PC-9 (cell line): Measurements from ENCODE around the gene SLC44A3. TPM values are rescaled to one million over a fixed set of nuclear protein-coding genes. Genes with fewer than 3 reads are reported as not detected.

Experiments
- Bru-seq: library from RNA; stranded (reverse); fragments of 400-500 nt; gene quantifications from one replicate; lab custom pipeline; 2021; lab: Mats Ljungman, UMichigan
- BruChase-seq, 2 experiments: library from RNA; stranded (reverse); fragments of 400-500 nt; gene quantifications; one replicate each; lab custom pipeline; 2021; lab: Mats Ljungman, UMichigan
- BruUV-seq: library from RNA; stranded (reverse); fragments of 400-500 nt; replicated peaks from 2 replicates; lab custom pipeline; 2021; lab: Mats Ljungman, UMichigan
- CTCF ChIA-PET: fragments of 300-600 bp; sonication (Branson Sonifier 250); formaldehyde crosslinking; loops from one replicate; lab custom pipeline; 2022; ENCODE audit warnings: antibody characterized with exemption; lab: Charles Lee
- POLR2A ChIA-PET: fragments of 300-600 bp; sonication (Branson Sonifier 250); formaldehyde crosslinking; loops from one replicate; lab custom pipeline; 2022; ENCODE audit warnings: antibody characterized with exemption; ENCODE audit not compliant: unreplicated experiment; lab: Charles Lee
- DNase-seq, 2 experiments: peaks; one replicate each; pipeline versions ENCODE4 v3.0.0 to v3.0.0-alpha.2; 2015 to 2022; ENCODE audit warnings: mixed read lengths in 1 of 2
- H2AFZ ChIP-seq: fragments of 200-600 bp; sonication (generic); 2 replicates; pipeline ENCODE4 v1.8.1; 2017; ENCODE audit warnings: antibody characterized with exemption
- H3F3A ChIP-seq: fragments of 200-600 bp; sonication (generic); 2 replicates; pipeline ENCODE4 v1.8.1; 2017; ENCODE audit warnings: antibody characterized with exemption, mild to moderate bottlenecking, low read depth; ENCODE audit not compliant: insufficient read depth
- H3K27ac ChIP-seq: fragments of 200-600 bp; sonication (generic); 2 replicates; pipeline ENCODE4 v1.6.1; 2016; ENCODE audit warnings: mixed run types
- H3K27me3 ChIP-seq: fragments of 200-600 bp; sonication (generic); 2 replicates; pipeline ENCODE4 v1.6.1; 2016; ENCODE audit warnings: low read depth, mixed run types; ENCODE audit not compliant: insufficient read depth
- H3K36me3 ChIP-seq: fragments of 200-600 bp; sonication (generic); 2 replicates; pipeline ENCODE4 v1.6.1; 2016; ENCODE audit warnings: low read depth, mixed run types
- H3K4me1 ChIP-seq: fragments of 200-600 bp; sonication (generic); replicated peaks from 2 replicates; pipeline ENCODE4 v1.6.1; 2016; ENCODE audit warnings: mixed run types; ENCODE audit not compliant: insufficient read depth
- H3K4me2 ChIP-seq: fragments of 200-600 bp; sonication (generic); 2 replicates; pipeline ENCODE4 v1.6.1; 2017; ENCODE audit warnings: mixed run types
- H3K4me3 ChIP-seq: fragments of 200-600 bp; sonication (generic); 2 replicates; pipeline ENCODE4 v1.6.1; 2016; ENCODE audit warnings: mixed run types
- H3K79me2 ChIP-seq: fragments of 200-600 bp; sonication (generic); 2 replicates; pipeline ENCODE4 v1.6.1; 2017; ENCODE audit warnings: low read depth, mixed run types
- H3K9me2 ChIP-seq: fragments of 200-600 bp; sonication (generic); 2 replicates; pipeline ENCODE4 v1.8.1; 2017; ENCODE audit warnings: mild to moderate bottlenecking; ENCODE audit not compliant: insufficient read depth
- H3K9me3 ChIP-seq: fragments of 200-600 bp; sonication (generic); 2 replicates; pipeline ENCODE4 v1.8.1; 2016; ENCODE audit warnings: low read depth; ENCODE audit not compliant: insufficient read depth
- H4K20me1 ChIP-seq: fragments of 200-600 bp; sonication (generic); 2 replicates; pipeline ENCODE4 v1.8.1; 2017; ENCODE audit not compliant: insufficient read depth
- CTCF ChIP-seq: fragments of 200-600 bp; sonication (generic); conservative IDR thresholded peaks from 2 replicates; pipeline ENCODE4 v1.6.1; 2017; ENCODE audit warnings: mixed run types, antibody characterized with exemption, mild to moderate bottlenecking, moderate library complexity
- EZH2 ChIP-seq: fragments of 200-600 bp; sonication (generic); IDR thresholded peaks from 2 replicates; pipeline ENCODE4 v1.8.0; 2017; ENCODE audit warnings: antibody characterized with exemption, low read depth
- intact Hi-C: fragments of 100-400 bp; cut with micrococcal nuclease; formaldehyde crosslinking; loops from one replicate; pipeline ENCODE4 v1.10.0; 2022; ENCODE audit not compliant: unreplicated experiment
- long read RNA-seq: library from polyadenylated mRNA; stranded (forward); transcript quantifications from one replicate; pipeline ENCODE4 v2.0.0, GENCODE V29; 2022
- total RNA-seq: library from RNA; stranded (reverse); gene quantifications from 2 replicates; pipeline ENCODE4 v1.2.3, GENCODE V29; 2021

Gene SLC44A3
- total RNA-seq (11.0 and 17.5 TPM in 2 replicates), Bru-seq, nascent RNA (percentile 62 among the genes with signal in this experiment), BruChase-seq, experiment 1, labeled RNA remaining after a 2-hour chase (percentile 65 among the genes with signal in this experiment), BruChase-seq, experiment 2, labeled RNA remaining after a 6-hour chase (percentile 45 among the genes with signal in this experiment)
- long read RNA-seq, partial matches to known transcripts = 2 of 16 reads
- long read RNA-seq, other reads (novel, unspliced or antisense) = 11 of 16 reads

GRCh38 chr1:94819945-94820746, at the start of gene SLC44A3:
Gene SLC44A3, plus strand, starts transcription at chr1:94820357. Its CDS starts 95 bp downstream, at chr1:94820452.
- Histone ChIP-seq H3K27me3 (no peaks in the 10 kb centered on the region), H4K20me1 (no peaks in the 10 kb centered on the region), H3K4me1 (peaks cover 52% of the 10 kb centered on the region), H2AFZ (peak within 1 kb of the TSS; percentile 100), H3F3A (peaks cover 18% of the 10 kb centered on the region), H3K4me2 (peak within 1 kb of the TSS; percentile 78), H3K27ac (peak within 1 kb of the TSS; percentile 55), H3K9me3 (no peaks in the 10 kb centered on the region), H3K79me2 (peaks cover 58% of the 10 kb centered on the region), H3K4me3 (peak within 1 kb of the TSS; percentile 96), H3K36me3 (peaks cover 13% of the 10 kb centered on the region; the same call in 1 of the 2 replicates), H3K9me2 (no peaks in the 10 kb centered on the region)
- BruUV-seq = no TSS peak
- intact Hi-C loops = loop anchor here (5.0 kb wide), 1 partner anchor 412 kb away; the partner anchor contains the start of gene RWDD3
- ChIA-PET POLR2A (interaction anchor here (0.6 kb wide), 1 partner anchor 288 kb away, joined by 5 read pairs; no protein-coding TSS in a partner anchor), CTCF (interaction anchor here (0.6 kb wide), 1 partner anchor 154 kb away, joined by 8 read pairs; no protein-coding TSS in a partner anchor)
- DNase-seq = peak; percentile 64 to 65
- no peak; the same call in 1 of the 2 replicates for TF ChIP-seq CTCF
- no peak for TF ChIP-seq EZH2

- Histone ChIP-seq H2AFZ (no peak overlapping the region), H3F3A (peaks cover 34% of the 10 kb centered on the region), H3K4me3 (no peak overlapping the region), H3K27ac (peak overlapping the region; percentile 85), H3K4me2 (peak overlapping the region; percentile 54), H3K79me2 (peaks cover 6% of the 10 kb centered on the region; the same call in 1 of the 2 replicates), H3K36me3 (no peaks in the 10 kb centered on the region), H3K27me3 (no peaks in the 10 kb centered on the region), H3K9me2 (no peaks in the 10 kb centered on the region), H3K4me1 (peaks cover 61% of the 10 kb centered on the region), H3K9me3 (no peaks in the 10 kb centered on the region), H4K20me1 (no peaks in the 10 kb centered on the region)
- no TSS peak for BruUV-seq
- POLR2A ChIA-PET = interaction anchor here (0.6 kb wide), 1 partner anchor 87 kb away, joined by 3 read pairs; no protein-coding TSS in a partner anchor
- DNase-seq = peak; percentile 52 to 100
- CTCF ChIA-PET = no interaction called here
- TF ChIP-seq EZH2 (no peak), CTCF (peak; percentile 31; the same call in 1 of the 2 replicates)
- intact Hi-C loops = loop anchor here (1.0 to 2.0 kb wide), 4 partner anchors 11 to 149 kb away; no protein-coding TSS in a partner anchor
Measured at GRCh38 chr1:94772230-94772641, 47.9 kb upstream of the SLC44A3 start.

- Histone ChIP-seq H3K4me2 (peak overlapping the region; percentile 54), H3K79me2 (peaks cover 6% of the 10 kb centered on the region; the same call in 1 of the 2 replicates), H3K9me3 (no peaks in the 10 kb centered on the region), H3K4me1 (peaks cover 61% of the 10 kb centered on the region), H3K27ac (peak overlapping the region; percentile 85), H2AFZ (no peak overlapping the region), H3K27me3 (no peaks in the 10 kb centered on the region), H4K20me1 (no peaks in the 10 kb centered on the region), H3K4me3 (no peak overlapping the region), H3F3A (peaks cover 34% of the 10 kb centered on the region), H3K9me2 (no peaks in the 10 kb centered on the region), H3K36me3 (no peaks in the 10 kb centered on the region)
- TF ChIP-seq CTCF (no peak), EZH2 (no peak)
- DNase-seq = no peak
- BruUV-seq = no TSS peak
- intact Hi-C loops = loop anchor here (1.0 to 2.0 kb wide), 4 partner anchors 10 to 150 kb away; no protein-coding TSS in a partner anchor
- POLR2A ChIA-PET = no interaction called here
- CTCF ChIA-PET = interaction anchor here (0.6 kb wide), 1 partner anchor 436 kb away, joined by 9 read pairs; no protein-coding TSS in a partner anchor
Measured at GRCh38 chr1:94772845-94773244, 47.3 kb upstream of the SLC44A3 start.
